H9 (cell line): Measurements from ENCODE around the gene DACT3. TPM values are rescaled to one million over a fixed set of nuclear protein-coding genes. Genes with fewer than 3 reads are reported as not detected.
A peak's percentile ranks its signal among the peaks of the same experiment; 100 is the strongest.
"Not testable (repeated sequence)": the region's sequence is repeated elsewhere in the genome, so short reads cannot be mapped to it uniquely, and the experiment has no call there.

Source experiments
- DNase-seq: peaks from one replicate; pipeline ENCODE4 v3.0.0-alpha.2; 2017
- H2AFZ ChIP-seq: one replicate; pipeline ENCODE4 v1.6.1; 2013; ENCODE audit warnings: mild to moderate bottlenecking, low read length, control low read depth, moderate library complexity
- H2AK5ac ChIP-seq: 2 replicates; pipeline ENCODE4 v1.6.1; 2013; ENCODE audit warnings: low read length, control low read depth, mixed read lengths; ENCODE audit not compliant: insufficient read length
- H2BK120ac ChIP-seq: one replicate; pipeline ENCODE4 v1.6.1; 2013; ENCODE audit warnings: low read depth, mild to moderate bottlenecking, low read length, control low read depth, inconsistent platforms; ENCODE audit not compliant: poor library complexity, severe bottlenecking
- H2BK12ac ChIP-seq: 2 replicates; pipeline ENCODE4 v1.6.1; 2013; ENCODE audit warnings: low read length, control low read depth, mixed read lengths, low read depth; ENCODE audit not compliant: insufficient read length
- H2BK15ac ChIP-seq: 2 replicates; pipeline ENCODE4 v1.6.1; 2013; ENCODE audit warnings: low read depth, low read length, control low read depth
- H2BK20ac ChIP-seq: one replicate; pipeline ENCODE4 v1.6.1; 2013; ENCODE audit warnings: low read depth, mild to moderate bottlenecking, low read length, control low read depth, inconsistent platforms; ENCODE audit not compliant: poor library complexity, severe bottlenecking
- H2BK5ac ChIP-seq: 2 replicates; pipeline ENCODE4 v1.6.1; 2013; ENCODE audit warnings: low read length, control low read depth, mixed read lengths; ENCODE audit not compliant: insufficient read length
- H3K14ac ChIP-seq: 2 replicates; pipeline ENCODE4 v1.6.1; 2013; ENCODE audit warnings: low read length, control low read depth; ENCODE audit not compliant: insufficient read depth
- H3K18ac ChIP-seq: 2 replicates; pipeline ENCODE4 v1.6.1; 2013; ENCODE audit warnings: low read depth, mild to moderate bottlenecking, mixed read lengths, low read length, control low read depth; ENCODE audit not compliant: insufficient read length
- H3K23ac ChIP-seq: 2 replicates; pipeline ENCODE4 v1.6.1; 2013; ENCODE audit warnings: low read length, control low read depth, mixed read lengths, low read depth; ENCODE audit not compliant: insufficient read length
- H3K23me2 ChIP-seq: 2 replicates; pipeline ENCODE4 v1.6.1; 2013; ENCODE audit warnings: low read depth, mild to moderate bottlenecking, mixed read lengths, low read length, control low read depth; ENCODE audit not compliant: insufficient read length, poor library complexity, severe bottlenecking
- H3K27ac ChIP-seq: 2 replicates; pipeline ENCODE4 v1.5.1; 2013; ENCODE audit warnings: low read length, control low read depth, mixed read lengths, low read depth; ENCODE audit not compliant: insufficient read length
- H3K27me3 ChIP-seq: 2 replicates; pipeline ENCODE4 v1.6.1; 2013; ENCODE audit warnings: low read length, control low read depth, inconsistent platforms; ENCODE audit not compliant: insufficient read depth
- H3K4ac ChIP-seq: 2 replicates; pipeline ENCODE4 v1.6.1; 2013; ENCODE audit warnings: low read depth, mild to moderate bottlenecking, control low read depth, inconsistent platforms, low read length, moderate library complexity
- H3K4me1 ChIP-seq: 2 replicates; pipeline ENCODE4 v1.6.1; 2013; ENCODE audit warnings: low read length, control low read depth, inconsistent platforms; ENCODE audit not compliant: insufficient read depth
- H3K4me2 ChIP-seq: 2 replicates; pipeline ENCODE4 v1.6.1; 2013; ENCODE audit warnings: low read length, control low read depth, mixed read lengths; ENCODE audit not compliant: insufficient read length, insufficient read depth
- H3K56ac ChIP-seq: 2 replicates; pipeline ENCODE4 v1.6.1; 2013; ENCODE audit warnings: low read depth, mild to moderate bottlenecking, mixed read lengths, low read length, control low read depth; ENCODE audit not compliant: insufficient read length
- H3K79me1 ChIP-seq: 2 replicates; pipeline ENCODE4 v1.6.1; 2013; ENCODE audit warnings: low read depth, mild to moderate bottlenecking, moderate library complexity, low read length, control low read depth, inconsistent platforms; ENCODE audit not compliant: insufficient read depth, poor library complexity, severe bottlenecking
- H3K79me2 ChIP-seq: 2 replicates; pipeline ENCODE4 v1.6.1; 2013; ENCODE audit warnings: low read length, control low read depth, inconsistent platforms; ENCODE audit not compliant: insufficient read depth
- H3K9ac ChIP-seq: 2 replicates; pipeline ENCODE4 v1.6.1; 2013; ENCODE audit warnings: low read length, control low read depth, mixed read lengths; ENCODE audit not compliant: insufficient read length; ENCODE audit errors: extremely low read depth
- H3K9me3 ChIP-seq: one replicate; pipeline ENCODE4 v1.6.1; 2013; ENCODE audit warnings: low read depth, low read length, inconsistent platforms; ENCODE audit not compliant: control insufficient read depth
- H3T11ph ChIP-seq: one replicate; pipeline ENCODE4 v1.6.1; 2013; ENCODE audit warnings: mild to moderate bottlenecking, low read length, control low read depth, inconsistent platforms
- H4K20me1 ChIP-seq: one replicate; pipeline ENCODE4 v1.6.1; 2013; ENCODE audit not compliant: control insufficient read depth, insufficient read length, insufficient read depth
- H4K5ac ChIP-seq: 2 replicates; pipeline ENCODE4 v1.6.1; 2013; ENCODE audit warnings: low read depth, mild to moderate bottlenecking, mixed read lengths, low read length, control low read depth; ENCODE audit not compliant: insufficient read length
- H4K8ac ChIP-seq: replicated peaks from 2 replicates; pipeline ENCODE4 v1.6.1; 2013; ENCODE audit warnings: low read length, control low read depth, mixed read lengths, low read depth; ENCODE audit not compliant: insufficient read length
- H4K91ac ChIP-seq: 2 replicates; pipeline ENCODE4 v1.6.1; 2013; ENCODE audit warnings: low read depth, mild to moderate bottlenecking, moderate library complexity, mixed read lengths, low read length, control low read depth; ENCODE audit not compliant: insufficient read length
- H3K27ac Mint-ChIP-seq, 3 experiments: 2 replicates in 2 of 3; 3 replicates in 1 of 3; pipeline ENCODE4 v1.8.0; 2020 to 2021; ENCODE audit warnings: mixed read lengths in 3 of 3, mild to moderate bottlenecking in 1 of 3, moderate library complexity in 1 of 3
- H3K27me3 Mint-ChIP-seq: 2 replicates; pipeline ENCODE4 v1.8.0; 2021; ENCODE audit warnings: low read depth, mild to moderate bottlenecking, moderate library complexity, mixed read lengths
- H3K36me3 Mint-ChIP-seq, 3 experiments: 2 replicates in 2 of 3; 3 replicates in 1 of 3; pipeline ENCODE4 v1.8.0; 2020 to 2021; ENCODE audit warnings: low read depth in 3 of 3, mixed read lengths in 3 of 3; ENCODE audit not compliant: insufficient read depth in 1 of 3
- H3K4me1 Mint-ChIP-seq, 2 experiments: 2 replicates each; pipeline ENCODE4 v1.8.0; 2020; ENCODE audit warnings: mixed read lengths in 2 of 2
- H3K4me3 Mint-ChIP-seq, 2 experiments: 2 replicates in 1 of 2; 3 replicates in 1 of 2; pipeline ENCODE4 v1.8.0; 2020 to 2021; ENCODE audit warnings: mild to moderate bottlenecking in 2 of 2, mixed read lengths in 2 of 2, moderate library complexity in 1 of 2
- H3K9me3 Mint-ChIP-seq, 2 experiments: 2 replicates in 1 of 2; 3 replicates in 1 of 2; pipeline ENCODE4 v1.8.0; 2020; ENCODE audit warnings: mild to moderate bottlenecking in 2 of 2, mixed read lengths in 2 of 2, moderate library complexity in 1 of 2
- WGBS: extraction: QIAGEN DNeasy Blood & Tissue Kit; methylation state at CpG from one replicate; pipeline ENCODE4 v1.1.7; 2013; ENCODE audit warnings: missing lambda C conversion rate, low lambda C conversion rate, mixed read lengths; ENCODE audit not compliant: insufficient read length; ENCODE audit errors: extremely low coverage; 5-methylcytosine and 5-hydroxymethylcytosine counted together
- total RNA-seq: library from RNA; stranded (reverse); gene quantifications from 2 replicates; pipeline ENCODE4 v1.2.1, GENCODE V29; 2021
- TF ChIP-seq, protein P1 (sequence below): fragments of 200-600 bp; sonication (generic); conservative IDR thresholded peaks from 3 replicates; pipeline ENCODE4 v1.8.0; 2021; ENCODE audit warnings: antibody characterized with exemption, mild to moderate bottlenecking

Gene DACT3
- total RNA-seq, 1 experiment from 2014 or later, result 0.87 TPM

DNA sequence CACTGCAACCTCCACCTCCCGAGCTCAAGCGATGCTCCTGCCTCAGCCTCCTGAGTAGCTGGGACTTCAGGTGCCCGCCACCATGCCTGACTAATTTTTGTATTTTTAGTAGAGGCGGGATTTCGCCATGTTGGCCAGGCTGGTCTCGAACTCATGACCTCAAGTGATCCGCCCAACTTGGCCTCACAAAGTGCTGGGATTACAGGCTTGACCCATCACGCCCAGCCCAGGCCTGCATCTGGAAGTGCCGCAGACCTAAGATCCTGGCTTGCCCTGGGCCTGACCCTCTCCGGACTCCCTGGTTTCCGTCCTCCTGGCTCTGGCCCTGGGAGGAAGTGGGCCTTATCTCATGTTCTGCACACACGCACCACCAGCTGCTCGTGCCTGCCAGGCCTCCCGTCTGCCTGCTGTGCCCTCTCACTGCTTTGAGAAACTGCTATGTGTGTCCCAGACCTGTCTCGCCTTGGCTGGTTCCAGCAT, 31.4 kb downstream of the DACT3 start:
- Histone ChIP-seq H4K91ac (no peak overlapping the region), H2BK120ac (no peak overlapping the region), H3K27ac (no peak overlapping the region), H3K79me2 (no peaks in the 10 kb centered on the region), H3K23ac (no peak overlapping the region), H4K8ac (no peak overlapping the region), H2BK15ac (no peak overlapping the region), H3K23me2 (peaks cover 2% of the 10 kb centered on the region), H2AK5ac (no peak overlapping the region), H2AFZ (no peak overlapping the region), H3K56ac (no peak overlapping the region), H4K5ac (no peak overlapping the region), H2BK12ac (no peak overlapping the region), H3K27me3 (peaks cover 11% of the 10 kb centered on the region), H2BK20ac (no peak overlapping the region), H3K4me2 (no peak overlapping the region), H3K9ac (no peak overlapping the region), H3T11ph (no peak overlapping the region), H4K20me1 (no peaks in the 10 kb centered on the region), H3K18ac (no peak overlapping the region), H3K9me3 (no peaks in the 10 kb centered on the region), H2BK5ac (peak overlapping the region; percentile 22), H3K4me1 (peaks cover 7% of the 10 kb centered on the region; the same call in 1 of the 2 replicates), H3K14ac (no peak overlapping the region), H3K4ac (no peak overlapping the region), H3K79me1 (no peaks in the 10 kb centered on the region)
- no peaks in the 10 kb centered on the region for H3K36me3 Mint-ChIP-seq
- no peak overlapping the region for H3K27ac Mint-ChIP-seq
- TF ChIP-seq, protein P1, sequence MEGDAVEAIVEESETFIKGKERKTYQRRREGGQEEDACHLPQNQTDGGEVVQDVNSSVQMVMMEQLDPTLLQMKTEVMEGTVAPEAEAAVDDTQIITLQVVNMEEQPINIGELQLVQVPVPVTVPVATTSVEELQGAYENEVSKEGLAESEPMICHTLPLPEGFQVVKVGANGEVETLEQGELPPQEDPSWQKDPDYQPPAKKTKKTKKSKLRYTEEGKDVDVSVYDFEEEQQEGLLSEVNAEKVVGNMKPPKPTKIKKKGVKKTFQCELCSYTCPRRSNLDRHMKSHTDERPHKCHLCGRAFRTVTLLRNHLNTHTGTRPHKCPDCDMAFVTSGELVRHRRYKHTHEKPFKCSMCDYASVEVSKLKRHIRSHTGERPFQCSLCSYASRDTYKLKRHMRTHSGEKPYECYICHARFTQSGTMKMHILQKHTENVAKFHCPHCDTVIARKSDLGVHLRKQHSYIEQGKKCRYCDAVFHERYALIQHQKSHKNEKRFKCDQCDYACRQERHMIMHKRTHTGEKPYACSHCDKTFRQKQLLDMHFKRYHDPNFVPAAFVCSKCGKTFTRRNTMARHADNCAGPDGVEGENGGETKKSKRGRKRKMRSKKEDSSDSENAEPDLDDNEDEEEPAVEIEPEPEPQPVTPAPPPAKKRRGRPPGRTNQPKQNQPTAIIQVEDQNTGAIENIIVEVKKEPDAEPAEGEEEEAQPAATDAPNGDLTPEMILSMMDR, result no peak
- DNase-seq, result no peak
- WGBS, result no CpG with 5 or more reads among the region's 15 CpGs
- H3K4me1 Mint-ChIP-seq, result peaks cover 20 to 31% of the 10 kb centered on the region in 2 experiments
- peaks cover 37% of the 10 kb centered on the region for H3K27me3 Mint-ChIP-seq
- H3K4me3 Mint-ChIP-seq, result no peak overlapping the region
- H3K9me3 Mint-ChIP-seq, result no peaks in the 10 kb centered on the region; a peak in 1 of 5 replicates

DNA sequence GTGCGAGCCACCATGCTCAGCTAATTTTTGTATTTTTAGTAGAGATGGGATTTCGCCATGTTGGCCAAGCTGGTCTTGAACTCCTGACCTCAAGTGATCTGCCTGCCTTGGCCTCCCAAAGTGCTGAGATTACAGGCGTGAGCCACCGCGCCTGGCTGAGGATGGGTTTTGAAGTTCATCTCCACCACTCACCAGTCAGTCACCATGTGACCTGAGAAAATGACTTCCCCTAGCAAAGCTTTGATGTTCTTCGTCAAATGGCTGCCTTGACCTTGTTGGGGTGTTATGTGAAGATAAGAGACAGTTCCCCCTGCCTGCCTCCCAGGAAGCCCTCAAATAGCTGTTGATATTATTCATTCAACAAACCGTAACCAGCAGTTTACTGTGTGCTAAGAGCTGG, 32.0 kb downstream of the DACT3 start:
- not testable (repeated sequence) for H3K36me3 Mint-ChIP-seq

More for the DNA sequence above, 32.0 kb downstream of the DACT3 start:
- H2BK120ac ChIP-seq, H3K9me3 Mint-ChIP-seq, H2BK12ac ChIP-seq, H3K56ac ChIP-seq, H3K27ac Mint-ChIP-seq, H3K79me1 ChIP-seq, H4K91ac ChIP-seq, H4K20me1 ChIP-seq, H3K79me2 ChIP-seq, H3K4me3 Mint-ChIP-seq, H3K4me2 ChIP-seq, H3K9ac ChIP-seq, H3K23me2 ChIP-seq, H2BK5ac ChIP-seq, H3K23ac ChIP-seq, H2AK5ac ChIP-seq, H2AFZ ChIP-seq, H4K5ac ChIP-seq, H3K27ac ChIP-seq, H3K9me3 ChIP-seq, H3K18ac ChIP-seq, H3K4ac ChIP-seq, H2BK20ac ChIP-seq, H3K4me1 ChIP-seq, H3K14ac ChIP-seq, H2BK15ac ChIP-seq, H4K8ac ChIP-seq, DNase-seq, H3T11ph ChIP-seq: not testable (repeated sequence)
- peaks cover 11% of the 10 kb centered on the region for H3K27me3 ChIP-seq
- WGBS, result no CpG with 5 or more reads among the region's 7 CpGs
- Mint-ChIP-seq H3K27me3 (peaks cover 33% of the 10 kb centered on the region), H3K4me1 (peaks cover 20 to 31% of the 10 kb centered on the region in 2 experiments)
